VCaP (cell line): ENCODE measurements around the gene BTBD2.

Source experiments
- H3K27ac ChIP-seq: fragments of 450-650 bp; 2 replicates; pipeline ENCODE4 v1.5.1; 2017
- CTCF ChIP-seq: fragments of 450-650 bp; conservative IDR thresholded peaks from 2 replicates; pipeline ENCODE4 v1.5.1; 2017; ENCODE audit warnings: mild to moderate bottlenecking, moderate library complexity

BTBD2 gene

GRCh38 chr19:1970806-1971502, 44.6 kb downstream of the BTBD2 start:
- no peak for TF ChIP-seq CTCF
- no peak overlapping the region for H3K27ac ChIP-seq

GRCh38 chr19:1970003-1970805, 45.3 kb downstream of the BTBD2 start:
- TF ChIP-seq CTCF, result no peak
- no peak overlapping the region for H3K27ac ChIP-seq

- no peak for TF ChIP-seq CTCF
Measured at GRCh38 chr19:1969176-1970002, 46.1 kb downstream of the BTBD2 start.

GRCh38 chr19:1968279-1969175, 47.0 kb downstream of the BTBD2 start:
- TF ChIP-seq CTCF, result no peak
- no peak overlapping the region for H3K27ac ChIP-seq

More at GRCh38 chr19:1969176-1970002, 46.1 kb downstream of the BTBD2 start:
- H3K27ac ChIP-seq, result no peak overlapping the region

GRCh38 chr19:1967087-1967608, 48.4 kb downstream of the BTBD2 start:
- no peak for TF ChIP-seq CTCF
- H3K27ac ChIP-seq, result no peak overlapping the region

- no peak overlapping the region for H3K27ac ChIP-seq
- no peak for TF ChIP-seq CTCF
Measured at GRCh38 chr19:1962674-1963073, 52.8 kb downstream of the BTBD2 start.
